ENCODE measurements around the gene C19orf81.

GRCh38 chr19:50703915-50704796 is 54.9 kb downstream of the C19orf81 start:
- TF ChIP-seq POLR2A (IDR thresholded peaks at IDR 0.05), result no peak
- no peak for TF ChIP-seq CTCF (IDR thresholded peaks at IDR 0.05)
- no peak for TF ChIP-seq POLR2AphosphoS5 (IDR thresholded peaks at IDR 0.05; ENCODE audit: insufficient read depth in 1 of 2, low read depth in 1 of 2)

Data from vagina (tissue), 2 donors.